K562 (cell line): Measurements from ENCODE around the gene CCDC167. TPM values are rescaled to one million over a fixed set of nuclear protein-coding genes. Genes with fewer than 3 reads are reported as not detected.

Source experiments
- ATAC-seq: fragments of 200-7000 bp; cut with Tn5 transposase; 3 replicates; pipeline ENCODE4 v1.9.1; 2020; ENCODE audit warnings: moderate library complexity
- BruUV-seq: library from RNA; stranded (reverse); fragments of 400-500 nt; replicated peaks from 2 replicates; lab custom pipeline; 2021; lab: Mats Ljungman, UMichigan
- CTCF ChIA-PET: fragments of 300-600 bp; formaldehyde crosslinking; extraction: SDS; loops from one replicate; lab custom pipeline; 2021; ENCODE audit warnings: low intra/inter-chr PET ratio; lab: Yijun Ruan, JAX
- POLR2A ChIA-PET: fragments of 300-600, 350-650 bp; sonication (Branson Sonifier 250); formaldehyde crosslinking; extraction: SDS; loops from one replicate; lab custom pipeline; 2021; ENCODE audit warnings: antibody characterized with exemption, inconsistent platforms; lab: Yijun Ruan, JAX
- DNase-seq, 4 experiments: peaks; one replicate each; pipeline versions ENCODE4 v3.0.0 to v3.0.0-alpha.2; 2011 to 2018; ENCODE audit warnings: low spot score in 3 of 4, mixed read lengths in 3 of 4; ENCODE audit errors: extremely low read depth in 1 of 4
- FAIRE-seq: peaks from 2 replicates; lab custom pipeline; 2011; peaks lifted over from hg19 to GRCh38; lab: Jason Lieb, UNC
- H2AFZ ChIP-seq: 2 replicates; pipeline ENCODE4 v1.6.0; 2011; ENCODE audit warnings: low read depth, low read length, control low read depth, inconsistent platforms
- H3K27ac ChIP-seq: fragments of 200-600 bp; 3 replicates; pipeline ENCODE4 v1.8.0; 2011; ENCODE audit warnings: low read depth, mild to moderate bottlenecking, control low read depth, inconsistent platforms, low read length, moderate library complexity, mixed read lengths; ENCODE audit errors: extremely low read depth
- H3K27me3 ChIP-seq, 2 experiments: fragments of 300-600 bp in 1 of 2; 2 replicates in 1 of 2; 3 replicates in 1 of 2; pipeline versions ENCODE4 v1.6.0 to v1.8.0; 2011; ENCODE audit warnings: inconsistent platforms in 2 of 2, low read length in 2 of 2, mild to moderate bottlenecking in 1 of 2, mixed read lengths in 1 of 2, moderate library complexity in 1 of 2; ENCODE audit not compliant: control insufficient read depth in 2 of 2, insufficient read depth in 2 of 2
- H3K36me3 ChIP-seq: fragments of 300-600 bp; 3 replicates; pipeline ENCODE4 v1.8.0; 2011; ENCODE audit warnings: mild to moderate bottlenecking, low read length, inconsistent platforms; ENCODE audit not compliant: control insufficient read depth, insufficient read depth
- H3K4me1 ChIP-seq, 2 experiments: fragments of 200-600 bp in 1 of 2; replicated peaks in 1 of 2; 2 replicates in 1 of 2; 3 replicates in 1 of 2; pipeline versions ENCODE4 v1.5.1 to v1.8.0; 2011; ENCODE audit warnings: inconsistent platforms in 2 of 2, low read length in 2 of 2, mild to moderate bottlenecking in 1 of 2, mixed read lengths in 1 of 2, moderate library complexity in 1 of 2; ENCODE audit not compliant: control insufficient read depth in 2 of 2, insufficient read depth in 2 of 2
- H3K4me2 ChIP-seq: 2 replicates; pipeline ENCODE4 v1.6.1; 2011; ENCODE audit warnings: low read length, control low read depth, inconsistent platforms, mixed read lengths; ENCODE audit not compliant: insufficient read depth
- H3K4me3 ChIP-seq: fragments of 200-600 bp; sonication (generic), shearing (Covaris generic); 2 replicates; pipeline ENCODE4 v1.5.1; 2016; ENCODE audit warnings: control low read depth, inconsistent platforms
- H3K79me2 ChIP-seq: fragments of 200-600 bp; 3 replicates; pipeline ENCODE4 v1.8.0; 2011; ENCODE audit warnings: low read length, inconsistent platforms; ENCODE audit not compliant: control insufficient read depth, insufficient read depth
- H3K9ac ChIP-seq, 2 experiments: 2 replicates each; pipeline versions ENCODE4 v1.6.0 to v1.6.1; 2011; ENCODE audit warnings: low read depth in 2 of 2, low read length in 2 of 2, control low read depth in 1 of 2, inconsistent platforms in 1 of 2, mild to moderate bottlenecking in 1 of 2, mixed read lengths in 1 of 2; ENCODE audit not compliant: insufficient read depth in 1 of 2
- H3K9me1 ChIP-seq: one replicate; pipeline ENCODE4 v1.6.0; 2011; ENCODE audit warnings: inconsistent platforms, mild to moderate bottlenecking, low read length, moderate library complexity; ENCODE audit not compliant: control insufficient read depth, insufficient read depth
- H3K9me3 ChIP-seq: replicated peaks from 2 replicates; pipeline ENCODE4 v1.5.1; 2011; ENCODE audit warnings: low read depth, low read length, inconsistent platforms; ENCODE audit not compliant: control insufficient read depth, insufficient read depth
- H4K20me1 ChIP-seq: replicated peaks from 2 replicates; pipeline ENCODE4 v1.6.1; 2011; ENCODE audit warnings: low read length, inconsistent platforms, mixed read lengths; ENCODE audit not compliant: control insufficient read depth, insufficient read depth
- ADNP ChIP-seq: fragments of 200-800 bp; sonication (Bioruptor generic); IDR thresholded peaks from 2 replicates; pipeline ENCODE4 v1.6.1; 2016; ENCODE audit warnings: missing genetic modification characterization, missing compliant biosample characterization
- CBFA2T2 ChIP-seq: fragments of 450-650 bp; conservative IDR thresholded peaks from 2 replicates; pipeline ENCODE4 v1.6.1; 2017; ENCODE audit warnings: mild to moderate bottlenecking
- CBFB ChIP-seq: sonication (generic); formaldehyde crosslinking; IDR thresholded peaks from 2 replicates; pipeline ENCODE4 v1.4.0; 2020; ENCODE audit warnings: mild to moderate bottlenecking, missing genetic modification reagents
- NFATC3 ChIP-seq: fragments of 450-650 bp; IDR thresholded peaks from 2 replicates; pipeline ENCODE4 v1.6.1; 2017; ENCODE audit warnings: mild to moderate bottlenecking
- PYGO2 ChIP-seq: fragments of 450-650 bp; IDR thresholded peaks from 2 replicates; pipeline ENCODE4 v1.6.1; 2016; ENCODE audit warnings: mild to moderate bottlenecking, missing genetic modification characterization, moderate library complexity, missing compliant biosample characterization
- SIX5 ChIP-seq, 2 experiments: IDR thresholded peaks; 2 replicates each; pipeline ENCODE4 v1.6.1; 2011; ENCODE audit warnings: low read length in 2 of 2, borderline replicate concordance in 1 of 2, low read depth in 1 of 2, mild to moderate bottlenecking in 1 of 2, moderate library complexity in 1 of 2; ENCODE audit not compliant: insufficient read depth in 1 of 2
- ZNF41 ChIP-seq: fragments of 250-450 bp; sonication (Bioruptor Pico); conservative IDR thresholded peaks from 2 replicates; pipeline ENCODE4 v1.4.0; 2020; ENCODE audit warnings: mild to moderate bottlenecking
- ZNF707 ChIP-seq: fragments of 250-450 bp; sonication (Bioruptor Pico); conservative IDR thresholded peaks from 2 replicates; pipeline ENCODE4 v1.8.0; 2022; ENCODE audit warnings: inconsistent platforms, mild to moderate bottlenecking, moderate library complexity
- WGBS: fragments of 100-300 bp; shearing (Covaris generic); methylation state at CpG from one replicate; pipeline ENCODE4 v1.1.6; 2016; ENCODE audit warnings: low coverage, mixed read lengths; ENCODE audit not compliant: insufficient coverage; ENCODE audit errors: missing lambda C conversion rate; 5-methylcytosine and 5-hydroxymethylcytosine counted together
- in situ Hi-C: fragments of 300-500 bp; cut with MboI; formaldehyde crosslinking; loops from 4 replicates; pipeline ENCODE4 v1.15.0; 2018; ENCODE audit warnings: inconsistent platforms, mixed read lengths
- intact Hi-C: fragments of 100-400 bp; cut with micrococcal nuclease; formaldehyde crosslinking; loops from 2 replicates; pipeline ENCODE4 v1.14.2; 2022
- polyA plus RNA-seq, 8 experiments: library from polyadenylated mRNA; depleted of rRNA in 4 of 8; stranded (reverse) in 5 of 8; unstranded in 3 of 8; fragments of >200 nt; fragmentation: Nextera tagmentation in 2 of 8; fragmentation: Illumina TruSeq in 1 of 8; extraction: Ambion mirVana in 2 of 8; extraction: Trizol in 1 of 8; gene quantifications; 2 replicates each; pipeline versions ENCODE4 v1.2.1 to v1.2.3, GENCODE V29; 2011 to 2014; ENCODE audit warnings: inconsistent platforms in 1 of 8, missing spikeins in 1 of 8
- total RNA-seq, 7 experiments: library from RNA; depleted of rRNA in 6 of 7; stranded (reverse); fragments of >200 nt in 6 of 7; fragmentation: Illumina TruSeq in 2 of 7; extraction: Trizol in 2 of 7; gene quantifications; 2 replicates each; pipeline versions ENCODE4 v1.2.1 to v1.2.3, GENCODE V29; 2011 to 2021; ENCODE audit warnings: low replicate concordance in 1 of 7
- TF ChIP-seq, protein P1 (sequence below): fragments of 450-650 bp; formaldehyde crosslinking; IDR thresholded peaks from 2 replicates; pipeline ENCODE4 v1.4.0; 2020; ENCODE audit warnings: mild to moderate bottlenecking
- TF ChIP-seq, protein P2 (sequence below), 2 experiments: IDR thresholded peaks in 1 of 2; conservative IDR thresholded peaks in 1 of 2; 2 replicates each; pipeline ENCODE4 v1.6.1; 2016; ENCODE audit warnings: low read depth in 2 of 2, mild to moderate bottlenecking in 1 of 2, missing compliant biosample characterization in 1 of 2, missing genetic modification characterization in 1 of 2, moderate library complexity in 1 of 2
- TF ChIP-seq, protein P3 (sequence below): sonication (generic); formaldehyde crosslinking; IDR thresholded peaks from 2 replicates; pipeline ENCODE4 v1.8.0; 2022; ENCODE audit warnings: missing genetic modification reagents, mild to moderate bottlenecking, moderate library complexity, borderline replicate concordance
- TF ChIP-seq, protein P4 (sequence below), 2 experiments: fragments of 450-650 bp; IDR thresholded peaks; 2 replicates each; pipeline ENCODE4 v1.6.1; 2016

CCDC167 gene
- total and polyA plus RNA-seq, 9 of the 15 experiments (the other 6 are each of a cell fraction or from before 2014, with no cell fraction given) = 26.0 to 114 (median 45.2) TPM

DNA sequence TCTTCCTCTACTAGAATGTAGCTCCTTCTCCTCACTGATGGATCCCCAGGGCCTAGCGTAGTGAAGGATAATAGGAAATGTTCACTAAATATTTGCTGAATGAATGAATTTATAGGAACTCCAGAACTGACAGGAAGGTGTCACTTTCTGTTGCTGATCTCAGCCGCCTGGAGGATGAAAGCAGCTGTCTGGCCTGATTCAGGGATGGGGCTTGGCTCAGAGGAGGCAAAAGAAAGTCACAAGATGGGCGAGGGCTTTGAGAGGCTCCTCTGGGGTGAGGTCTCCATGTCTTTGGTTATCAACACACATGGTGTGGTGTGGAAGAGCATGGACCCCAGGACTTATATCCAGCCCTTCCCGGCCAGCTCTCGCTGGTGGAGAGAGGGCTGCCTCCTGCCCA is 11.5 kb upstream of the CCDC167 start (continued):
- TF ChIP-seq ZNF41 (CRISPR knock-in tag) = no peak
- TF ChIP-seq CBFB (CRISPR knock-in tag) = no peak
- TF ChIP-seq NFATC3 = no peak

- no peaks in the 10 kb centered on the region for H3K9me1 ChIP-seq
- H3K4me3 ChIP-seq = no peak overlapping the region
- POLR2A ChIA-PET = interaction anchor here (0.5 to 1.9 kb wide), 4 partner anchors 8 to 158 kb away, joined by 3 to 13 read pairs (median 4); partner anchors contain the start of gene CCDC167
- intact Hi-C loops = no loop called here
- no peak overlapping the region for H3K9ac ChIP-seq
- ATAC-seq (no peak), DNase-seq (no peak), FAIRE-seq (no peak)
- H3K79me2 ChIP-seq = no peaks in the 10 kb centered on the region
- CTCF ChIA-PET = no interaction called here
- no peak overlapping the region for H2AFZ ChIP-seq
- no peak overlapping the region for H3K4me2 ChIP-seq
- peaks cover 23 to 33% of the 10 kb centered on the region in 2 experiments for H3K27me3 ChIP-seq
- no peak overlapping the region for H3K27ac ChIP-seq
- in situ Hi-C loops = no loop called here
- WGBS = 9% methylated on average over 3 of the region's 4 CpGs
- H3K4me1 ChIP-seq = no peaks in the 10 kb centered on the region
- H3K36me3 ChIP-seq = no peaks in the 10 kb centered on the region
- peaks cover 5% of the 10 kb centered on the region; the same call in 1 of the 2 replicates for H4K20me1 ChIP-seq
- BruUV-seq = no TSS peak
- H3K9me3 ChIP-seq = no peaks in the 10 kb centered on the region
- TF ChIP-seq CBFA2T2 (no peak), ADNP (tag) (no peak), PYGO2 (tag) (no peak), SIX5 (IDR thresholded peaks at IDR 0.05; ENCODE audit: borderline replicate concordance in 1 of 2, insufficient read depth in 1 of 2, low read depth in 1 of 2, low read length in 2 of 2) (no peak), ZNF707 (CRISPR knock-in tag) (no peak)
- TF ChIP-seq, protein P1, sequence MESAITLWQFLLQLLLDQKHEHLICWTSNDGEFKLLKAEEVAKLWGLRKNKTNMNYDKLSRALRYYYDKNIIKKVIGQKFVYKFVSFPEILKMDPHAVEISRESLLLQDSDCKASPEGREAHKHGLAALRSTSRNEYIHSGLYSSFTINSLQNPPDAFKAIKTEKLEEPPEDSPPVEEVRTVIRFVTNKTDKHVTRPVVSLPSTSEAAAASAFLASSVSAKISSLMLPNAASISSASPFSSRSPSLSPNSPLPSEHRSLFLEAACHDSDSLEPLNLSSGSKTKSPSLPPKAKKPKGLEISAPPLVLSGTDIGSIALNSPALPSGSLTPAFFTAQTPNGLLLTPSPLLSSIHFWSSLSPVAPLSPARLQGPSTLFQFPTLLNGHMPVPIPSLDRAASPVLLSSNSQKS (CRISPR knock-in tag) = no peak
- TF ChIP-seq, protein P2, sequence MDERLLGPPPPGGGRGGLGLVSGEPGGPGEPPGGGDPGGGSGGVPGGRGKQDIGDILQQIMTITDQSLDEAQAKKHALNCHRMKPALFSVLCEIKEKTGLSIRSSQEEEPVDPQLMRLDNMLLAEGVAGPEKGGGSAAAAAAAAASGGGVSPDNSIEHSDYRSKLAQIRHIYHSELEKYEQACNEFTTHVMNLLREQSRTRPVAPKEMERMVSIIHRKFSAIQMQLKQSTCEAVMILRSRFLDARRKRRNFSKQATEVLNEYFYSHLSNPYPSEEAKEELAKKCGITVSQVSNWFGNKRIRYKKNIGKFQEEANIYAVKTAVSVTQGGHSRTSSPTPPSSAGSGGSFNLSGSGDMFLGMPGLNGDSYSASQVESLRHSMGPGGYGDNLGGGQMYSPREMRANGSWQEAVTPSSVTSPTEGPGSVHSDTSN (CRISPR knock-in tag; IDR thresholded peaks at IDR 0.05; ENCODE audit: low read depth) = no peak
- TF ChIP-seq, protein P2 (tag; conservative IDR thresholded peaks at IDR 0.05; ENCODE audit: low read depth) = no peak
- TF ChIP-seq, protein P3, sequence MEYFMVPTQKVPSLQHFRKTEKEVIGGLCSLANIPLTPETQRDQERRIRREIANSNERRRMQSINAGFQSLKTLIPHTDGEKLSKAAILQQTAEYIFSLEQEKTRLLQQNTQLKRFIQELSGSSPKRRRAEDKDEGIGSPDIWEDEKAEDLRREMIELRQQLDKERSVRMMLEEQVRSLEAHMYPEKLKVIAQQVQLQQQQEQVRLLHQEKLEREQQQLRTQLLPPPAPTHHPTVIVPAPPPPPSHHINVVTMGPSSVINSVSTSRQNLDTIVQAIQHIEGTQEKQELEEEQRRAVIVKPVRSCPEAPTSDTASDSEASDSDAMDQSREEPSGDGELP = no peak
- TF ChIP-seq, protein P4, sequence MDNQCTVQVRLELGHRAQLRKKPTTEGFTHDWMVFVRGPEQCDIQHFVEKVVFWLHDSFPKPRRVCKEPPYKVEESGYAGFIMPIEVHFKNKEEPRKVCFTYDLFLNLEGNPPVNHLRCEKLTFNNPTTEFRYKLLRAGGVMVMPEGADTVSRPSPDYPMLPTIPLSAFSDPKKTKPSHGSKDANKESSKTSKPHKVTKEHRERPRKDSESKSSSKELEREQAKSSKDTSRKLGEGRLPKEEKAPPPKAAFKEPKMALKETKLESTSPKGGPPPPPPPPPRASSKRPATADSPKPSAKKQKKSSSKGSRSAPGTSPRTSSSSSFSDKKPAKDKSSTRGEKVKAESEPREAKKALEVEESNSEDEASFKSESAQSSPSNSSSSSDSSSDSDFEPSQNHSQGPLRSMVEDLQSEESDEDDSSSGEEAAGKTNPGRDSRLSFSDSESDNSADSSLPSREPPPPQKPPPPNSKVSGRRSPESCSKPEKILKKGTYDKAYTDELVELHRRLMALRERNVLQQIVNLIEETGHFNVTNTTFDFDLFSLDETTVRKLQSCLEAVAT (IDR thresholded peaks at IDR 0.05) = no peak
Measured at GRCh38 chr6:37507690-37508421, 8.2 kb upstream of the CCDC167 start.
